EH (cell line): ENCODE measurements around the gene AP2S1.
A peak's percentile ranks its signal among the peaks of the same experiment; 100 is the strongest.
"Not testable (repeated sequence)": the region's sequence is repeated elsewhere in the genome, so short reads cannot be mapped to it uniquely, and the experiment has no call there.

Source experiments
- DNase-seq: peaks from one replicate; pipeline ENCODE4 v3.0.0-alpha.2; 2015; ENCODE audit warnings: low read depth

Gene AP2S1

GRCh38 chr19:46804432-46804831 is 46.2 kb downstream of the AP2S1 start:
- not testable (repeated sequence) for DNase-seq

GRCh38 chr19:46803555-46803954 is 47.1 kb downstream of the AP2S1 start:
- no peak for DNase-seq

GRCh38 chr19:46802152-46802551 is 48.5 kb downstream of the AP2S1 start:
- DNase-seq: no peak

GRCh38 chr19:46798713-46799112 is 51.9 kb downstream of the AP2S1 start:
- no peak for DNase-seq

GRCh38 chr19:46797881-46798280 is 52.8 kb downstream of the AP2S1 start:
- peak; percentile 23 for DNase-seq

- DNase-seq: peak; percentile 92
Measured at GRCh38 chr19:46791944-46792343, 58.7 kb downstream of the AP2S1 start.

GRCh38 chr19:46789371-46789770 is 61.3 kb downstream of the AP2S1 start:
- DNase-seq: no peak

GRCh38 chr19:46788968-46789338 is 61.7 kb downstream of the AP2S1 start:
- DNase-seq: no peak

GRCh38 chr19:46788262-46788967 is 62.2 kb downstream of the AP2S1 start, which contains the start of gene SLC1A5:
Gene SLC1A5 (minus strand): TSS chr19:46788594. CDS start chr19:46787965, 629 bp downstream.
- DNase-seq: peak; percentile 98
